Putamen (tissue), 1 donor: ENCODE data around the gene DNM2.
A peak's percentile ranks its signal among the peaks of the same experiment; 100 is the strongest.
"Not testable (repeated sequence)": the region's sequence is repeated elsewhere in the genome, so short reads cannot be mapped to it uniquely, and the experiment has no call there.

Source experiments
- DNase-seq: peaks from one replicate; pipeline ENCODE4 v3.0.0-alpha.2; 2016; ENCODE audit warnings: low spot score

The DNM2 gene

DNA sequence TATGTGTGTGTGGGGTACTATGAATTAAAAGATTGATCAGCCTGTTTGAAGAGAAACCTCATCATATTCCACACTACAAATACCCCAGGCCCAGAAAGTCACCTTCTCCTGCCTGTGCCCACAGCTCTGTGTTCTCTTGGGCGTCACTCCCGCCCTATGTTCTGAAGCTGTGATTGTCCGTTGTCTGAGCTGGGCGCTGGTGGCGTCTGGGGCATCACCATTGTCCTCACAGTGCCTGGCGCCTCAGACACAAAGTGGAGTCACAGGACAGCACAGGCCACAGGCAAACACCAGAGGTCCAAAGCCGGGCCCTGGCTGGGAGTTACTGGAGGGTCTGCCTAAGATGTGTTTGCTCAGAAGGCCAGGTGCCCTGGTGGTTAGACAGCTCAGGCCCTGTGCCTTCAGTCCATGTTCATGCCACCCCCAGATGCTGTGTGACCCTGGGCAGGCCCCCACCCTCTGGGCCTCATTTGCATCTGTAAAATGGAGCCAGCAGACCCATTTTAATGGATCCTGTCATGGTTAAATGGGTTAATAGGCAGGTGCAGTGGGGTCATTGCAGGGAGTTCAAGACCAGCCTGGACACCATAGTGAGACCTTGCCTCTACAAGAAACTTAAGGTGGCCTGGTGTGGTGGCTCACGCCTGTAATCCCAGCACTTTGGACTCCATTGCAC lies 34.5 kb downstream of the DNM2 start:
- DNase-seq, result peak; percentile 92

DNA sequence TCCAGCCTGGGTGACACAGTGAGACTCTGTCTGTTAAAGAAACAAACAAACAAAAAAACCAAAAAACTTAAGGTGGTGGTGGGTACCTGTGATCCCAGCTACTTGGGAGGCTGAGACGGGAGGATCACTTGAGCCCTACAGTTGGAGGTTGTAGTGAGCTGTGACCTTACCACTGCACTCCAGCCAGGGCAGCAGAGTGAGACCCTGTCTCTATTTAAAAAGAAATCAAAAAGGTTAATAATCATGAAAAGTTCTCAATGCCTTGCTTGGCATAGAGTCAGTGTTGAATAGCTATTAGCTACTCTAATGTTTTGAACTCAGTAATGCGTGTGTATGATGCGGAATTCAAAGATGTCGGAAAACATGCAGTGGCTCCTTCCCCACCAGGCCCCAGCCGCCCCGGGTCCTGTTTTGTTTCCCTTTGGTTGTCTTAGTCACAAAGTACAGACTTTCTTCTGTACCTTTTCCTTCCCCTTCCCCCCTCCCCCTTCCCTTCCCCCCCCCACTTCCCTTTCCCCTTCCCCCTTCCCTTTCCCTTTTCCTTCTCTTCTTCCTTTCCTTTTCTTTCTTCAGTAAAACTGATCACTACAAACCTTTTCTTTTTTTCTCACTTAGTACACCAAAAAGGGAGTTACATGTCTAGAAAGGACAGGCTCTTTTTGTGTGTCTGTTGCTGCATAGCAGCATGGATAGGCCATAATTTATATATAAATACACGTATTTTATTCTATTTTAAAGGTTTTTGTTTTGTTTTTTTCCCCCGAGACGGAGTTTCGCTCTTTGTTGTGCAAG lies 35.2 kb downstream of the DNM2 start:
- no peak for DNase-seq

- DNase-seq, result no peak
These were observed 38.5 kb downstream of the DNM2 start for GRCh38 chr19:10756371-10756770.

DNA sequence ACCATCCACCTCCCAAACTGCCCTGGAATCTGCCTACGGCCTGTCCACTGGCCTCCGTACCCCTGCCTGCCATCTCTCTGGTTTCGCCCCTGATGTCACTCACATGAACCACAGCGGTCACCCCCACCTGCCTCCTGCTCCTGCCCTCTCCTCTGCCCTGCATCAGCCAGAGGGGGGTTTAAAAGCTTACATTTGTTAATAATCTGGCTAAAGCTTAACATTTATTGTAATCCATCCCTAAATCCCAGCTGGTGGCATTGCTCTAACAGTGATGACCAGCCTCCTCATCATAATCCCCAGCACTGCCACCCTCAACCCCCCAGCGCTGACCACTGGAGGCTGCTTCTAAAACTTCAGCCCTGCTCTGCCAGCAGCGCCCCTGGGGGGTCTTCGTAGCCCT lies 38.9 kb downstream of the DNM2 start:
- no peak for DNase-seq

GRCh38 chr19:10758050-10758449 lies 40.2 kb downstream of the DNM2 start:
- not testable (repeated sequence) for DNase-seq

DNA sequence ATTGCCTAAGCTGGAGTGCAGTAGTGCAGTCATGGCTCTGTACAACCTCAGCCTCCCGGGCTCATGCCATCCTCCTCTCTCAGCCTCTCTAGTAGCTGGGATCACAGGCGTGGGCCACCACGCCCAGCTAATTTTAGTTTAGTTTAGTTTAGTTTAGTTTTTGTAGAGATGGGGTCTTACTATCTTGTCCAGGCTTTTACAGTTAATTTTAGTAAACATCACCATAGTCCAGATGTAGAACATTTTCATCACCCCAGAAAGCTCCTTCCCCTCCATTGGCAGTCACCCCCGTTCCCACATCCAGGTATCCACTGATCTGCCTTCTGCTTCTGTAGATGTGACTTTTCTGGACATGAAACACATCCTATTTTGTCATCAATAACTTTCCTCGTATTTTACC lies 41.1 kb downstream of the DNM2 start:
- no peak for DNase-seq

DNA sequence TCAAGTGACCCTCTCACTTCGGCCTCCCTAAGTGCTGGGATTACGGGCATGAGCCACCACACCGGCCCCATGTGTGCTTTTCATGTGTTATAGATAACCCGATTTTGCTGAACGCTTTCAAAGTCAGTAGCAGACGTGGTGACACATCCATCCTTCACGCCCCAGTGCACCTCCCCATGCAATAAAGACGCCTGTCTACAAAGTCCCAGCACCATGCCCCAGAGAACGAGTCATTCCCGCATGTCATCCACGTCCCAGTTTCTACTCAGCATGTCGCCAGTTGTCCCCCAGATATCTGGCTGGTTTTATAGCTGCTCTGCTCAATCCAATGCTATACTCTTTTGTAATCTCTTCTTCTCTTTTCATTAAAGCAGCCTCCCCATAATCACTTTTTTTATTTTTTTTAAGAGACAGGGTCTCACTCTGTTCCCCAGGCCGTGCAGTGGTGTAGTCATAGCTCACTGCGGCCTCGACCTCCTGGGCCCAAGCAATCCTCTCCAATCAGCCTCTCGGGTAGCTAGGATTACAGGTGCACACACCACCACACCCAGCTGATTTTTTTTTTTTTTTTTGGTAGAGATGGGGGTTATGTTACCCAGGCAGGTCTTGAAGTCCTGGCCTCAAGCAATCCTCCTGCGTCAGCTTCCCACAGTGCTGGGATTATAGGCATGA lies 42.5 kb downstream of the DNM2 start:
- DNase-seq, result no peak

GRCh38 chr19:10761443-10762250 lies 43.8 kb downstream of the DNM2 start:
- no peak for DNase-seq

DNA sequence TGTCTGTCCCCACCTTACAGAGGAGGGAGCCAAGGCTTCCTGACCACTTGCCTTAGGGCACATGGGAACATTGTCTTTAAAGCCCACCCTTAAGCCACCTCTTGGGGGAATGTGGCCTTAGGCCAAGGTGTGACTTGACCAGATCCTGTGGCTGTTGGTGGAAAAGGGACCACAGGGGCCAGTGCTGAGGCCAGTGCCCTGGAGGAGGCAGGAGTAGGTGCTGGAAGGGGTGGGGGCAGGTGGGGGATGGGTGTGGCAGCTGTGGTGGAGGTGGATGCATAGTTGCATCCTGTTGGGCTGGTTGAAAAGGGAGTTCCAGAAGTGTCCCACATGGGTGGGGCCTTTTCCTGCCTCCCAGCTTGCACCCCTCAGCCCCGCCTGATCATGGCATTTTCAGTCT lies 44.8 kb downstream of the DNM2 start:
- no peak for DNase-seq

GRCh38 chr19:10763411-10763810 lies 45.5 kb downstream of the DNM2 start:
- DNase-seq, result no peak

DNA sequence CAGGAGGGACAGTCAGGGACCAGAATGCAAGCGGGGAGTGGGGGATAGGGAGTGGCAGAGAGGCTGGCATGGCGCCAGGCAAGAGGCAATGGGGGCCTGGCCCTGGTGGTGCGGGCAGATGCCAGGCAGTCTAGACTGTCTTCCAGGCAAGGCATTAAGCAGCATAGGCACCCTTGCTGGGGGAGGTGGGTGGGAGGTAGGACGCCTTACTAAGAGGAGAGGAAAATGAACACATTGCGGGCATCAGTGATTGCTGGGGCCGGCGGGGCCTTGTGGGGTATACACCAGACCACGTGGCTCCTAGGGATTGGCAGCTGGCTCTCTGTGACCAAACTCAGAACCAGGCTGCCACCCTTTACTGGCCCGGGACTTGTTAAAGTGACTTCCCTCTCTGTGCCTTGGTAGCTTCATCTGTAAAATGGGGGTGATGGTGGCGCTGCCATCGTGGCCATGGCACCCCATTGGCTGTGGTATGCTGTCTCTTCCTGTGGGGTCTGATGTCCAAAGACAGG lies 46.0 kb downstream of the DNM2 start:
- no peak for DNase-seq

DNA sequence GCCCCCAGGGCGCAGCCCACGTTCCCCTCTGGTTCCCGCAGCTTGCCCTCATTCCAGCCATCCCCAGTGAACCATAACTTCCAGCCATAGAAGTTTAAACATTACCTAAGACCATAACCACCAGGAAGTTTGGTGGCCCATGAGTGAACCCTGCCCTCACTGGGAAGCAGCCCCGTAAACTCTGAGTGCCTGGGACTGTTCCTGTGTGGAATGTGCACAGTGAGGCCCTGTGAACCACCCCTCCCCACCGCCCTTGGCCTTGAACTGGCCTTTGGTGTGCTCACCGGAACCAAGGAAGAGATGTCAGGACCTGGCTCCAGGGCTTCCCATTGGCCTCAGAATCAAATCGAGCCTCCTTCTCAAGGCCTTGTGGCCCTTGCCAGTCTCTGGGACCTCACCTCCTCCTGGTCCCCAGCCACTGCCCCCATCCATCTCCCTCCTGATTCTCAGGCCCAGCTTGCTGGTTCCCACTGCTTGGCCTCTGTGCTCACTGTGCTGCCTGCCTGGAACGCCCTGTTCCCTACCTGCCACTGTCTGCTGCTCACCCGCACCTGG lies 46.5 kb downstream of the DNM2 start:
- DNase-seq, result no peak

DNA sequence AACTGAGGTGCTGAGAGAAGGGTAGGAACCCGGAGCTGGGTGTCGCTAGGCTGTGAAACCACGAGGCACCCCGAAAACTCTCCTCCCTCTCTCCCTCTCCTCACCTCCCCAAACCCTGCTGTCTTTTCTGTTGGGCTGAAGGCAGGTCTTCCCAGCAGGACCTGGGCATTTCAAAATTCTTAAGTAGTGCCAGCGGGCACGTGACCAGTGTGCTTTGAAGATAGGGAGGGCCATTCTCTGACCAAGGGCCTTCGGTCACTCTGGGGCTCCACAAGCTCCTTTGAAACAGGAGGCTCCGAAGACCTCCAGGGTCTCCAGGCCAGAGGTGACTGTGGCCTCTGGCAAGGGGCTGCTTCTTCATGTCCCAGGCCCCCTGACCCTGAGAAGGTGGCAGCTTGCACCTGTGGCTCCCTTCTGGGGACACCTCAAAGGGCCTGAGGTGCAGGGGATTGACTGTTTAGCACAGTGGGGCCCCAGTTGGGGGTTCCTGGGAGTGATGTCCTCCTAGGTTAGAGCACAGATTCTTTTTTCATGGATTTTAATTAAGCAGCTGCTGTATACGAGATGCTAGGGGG lies 48.3 kb downstream of the DNM2 start:
- no peak for DNase-seq

GRCh38 chr19:10766671-10767201 lies 48.9 kb downstream of the DNM2 start:
- DNase-seq, result no peak

DNA sequence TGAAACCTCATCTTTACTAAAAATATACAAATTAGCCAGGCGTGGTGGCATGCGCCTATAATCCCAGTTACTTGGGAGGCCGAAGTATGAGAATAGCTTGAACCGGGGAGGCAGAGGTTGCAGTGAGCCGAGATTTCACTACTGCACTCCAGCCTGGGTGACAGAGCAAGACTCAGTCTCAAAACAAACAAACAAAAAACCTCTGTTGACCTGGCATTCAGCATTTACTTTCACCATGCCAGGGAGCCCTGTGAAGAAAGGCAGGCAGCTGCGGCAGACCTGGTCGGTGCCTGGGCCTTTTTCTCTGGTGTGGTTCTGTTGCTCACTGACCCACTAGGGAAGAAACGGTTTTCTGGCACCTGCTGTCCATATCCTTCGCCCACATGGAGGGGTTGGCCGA lies 49.8 kb downstream of the DNM2 start:
- DNase-seq, result no peak

DNA sequence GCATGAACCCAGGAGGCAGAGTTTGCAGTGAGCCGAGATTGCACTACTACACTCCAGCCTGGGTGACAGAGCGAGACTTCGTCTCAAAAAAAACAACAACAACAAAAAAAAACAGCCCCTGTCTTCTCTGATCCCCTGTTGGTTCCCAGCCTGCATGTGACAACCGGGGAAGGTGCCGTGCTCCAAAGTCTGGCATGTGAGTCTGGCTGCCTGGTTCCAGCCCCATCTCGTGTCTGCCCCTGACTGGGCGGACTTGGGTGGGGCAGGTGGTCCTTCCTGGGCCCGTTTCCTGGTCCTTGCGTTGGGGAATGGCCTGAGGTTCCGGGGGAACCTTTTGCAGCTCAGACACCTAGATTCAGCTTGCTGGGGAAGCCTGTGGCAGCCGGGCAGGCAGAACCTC lies 50.5 kb downstream of the DNM2 start:
- no peak for DNase-seq

DNA sequence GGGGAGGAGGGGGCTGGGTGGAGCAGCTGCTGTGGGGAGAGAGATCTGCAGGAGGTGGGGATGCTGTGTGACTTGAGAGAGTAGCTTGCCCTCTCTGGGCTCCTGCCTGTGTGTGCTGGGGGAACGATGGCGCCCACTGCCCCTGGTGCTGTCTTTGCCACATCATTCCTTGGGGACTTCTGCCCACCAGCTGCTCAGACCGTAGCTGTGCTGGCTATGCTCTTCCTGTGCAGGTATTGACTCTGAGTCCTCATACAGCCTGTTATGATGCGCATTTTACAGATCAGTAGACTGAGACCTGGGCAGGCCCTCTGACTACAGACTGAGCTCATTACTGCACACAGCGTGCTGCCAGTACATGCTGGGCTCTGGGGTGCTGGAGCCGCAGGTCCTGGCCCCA lies 51.1 kb downstream of the DNM2 start:
- no peak for DNase-seq

DNA sequence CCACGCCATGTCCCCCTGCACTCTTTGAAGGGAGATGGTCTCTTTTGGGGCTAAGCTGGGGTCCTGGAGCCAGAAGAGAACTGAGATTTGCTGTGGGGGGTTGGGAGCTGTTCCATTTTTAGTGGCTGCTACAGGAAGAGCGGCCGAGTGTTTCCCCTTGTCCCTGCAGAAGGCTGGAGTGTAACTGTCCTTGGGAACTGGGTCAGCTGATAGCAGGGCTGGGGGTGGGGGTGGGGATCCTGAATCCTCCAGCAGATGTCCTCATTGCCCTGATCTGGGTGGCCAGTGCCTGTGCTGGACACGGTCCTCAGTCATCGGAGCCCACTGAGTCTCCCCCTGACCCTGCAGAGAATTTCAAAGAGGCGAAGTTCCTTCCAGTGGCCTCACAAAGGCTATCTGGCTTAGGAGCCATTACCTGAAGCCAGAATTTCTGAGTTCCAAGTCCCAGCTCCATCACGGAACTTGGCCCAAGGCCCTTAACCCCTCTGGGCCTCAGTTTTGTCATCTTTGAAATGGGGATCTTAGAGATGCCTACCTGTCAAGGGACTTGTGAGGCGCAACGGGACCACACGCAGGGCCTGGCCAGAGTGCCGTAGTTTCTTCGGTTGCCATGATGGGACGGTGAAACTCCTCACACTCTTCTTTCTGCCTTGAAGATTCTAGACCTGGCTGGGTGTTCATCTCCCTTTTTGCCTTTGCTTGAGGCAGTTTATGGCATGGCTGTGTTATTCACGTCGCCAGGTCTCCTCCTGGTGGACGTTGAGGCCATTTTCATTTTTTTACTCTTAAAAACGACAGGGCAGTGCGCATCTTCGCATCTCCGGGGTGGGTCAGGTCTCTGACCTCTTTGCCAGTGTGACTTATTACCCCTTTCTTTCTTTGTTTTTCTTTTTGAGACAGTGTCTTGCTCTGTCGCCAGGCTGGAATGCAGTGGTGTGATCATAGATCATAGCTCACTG lies 51.9 kb downstream of the DNM2 start:
- peak; percentile 80 for DNase-seq

DNA sequence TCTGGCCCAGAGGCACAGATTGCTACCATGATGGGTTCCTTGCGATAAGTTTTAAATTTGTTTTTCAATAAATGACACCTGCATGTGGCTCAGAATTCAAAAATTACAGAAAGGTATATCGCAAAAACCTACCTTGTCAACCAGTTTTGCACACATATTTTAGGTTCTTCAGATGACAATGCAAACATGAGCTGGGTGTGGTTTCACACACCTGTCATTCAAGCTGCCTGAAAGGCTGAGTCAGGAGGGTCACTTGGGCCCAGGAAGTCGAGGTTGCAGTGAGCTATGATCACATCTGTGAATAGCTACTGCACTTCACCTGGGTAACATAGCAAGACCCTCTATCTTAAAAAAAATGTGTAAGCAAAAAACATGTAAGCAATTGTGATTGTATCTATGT lies 56.1 kb downstream of the DNM2 start:
- DNase-seq, result no peak

GRCh38 chr19:10774893-10775292 lies 57.0 kb downstream of the DNM2 start:
- DNase-seq, result no peak
